ENCODE data around the gene WTIP.
"Not testable (repeated sequence)": the region's sequence is repeated elsewhere in the genome, so short reads cannot be mapped to it uniquely, and the experiment has no call there.

Gene WTIP

DNA sequence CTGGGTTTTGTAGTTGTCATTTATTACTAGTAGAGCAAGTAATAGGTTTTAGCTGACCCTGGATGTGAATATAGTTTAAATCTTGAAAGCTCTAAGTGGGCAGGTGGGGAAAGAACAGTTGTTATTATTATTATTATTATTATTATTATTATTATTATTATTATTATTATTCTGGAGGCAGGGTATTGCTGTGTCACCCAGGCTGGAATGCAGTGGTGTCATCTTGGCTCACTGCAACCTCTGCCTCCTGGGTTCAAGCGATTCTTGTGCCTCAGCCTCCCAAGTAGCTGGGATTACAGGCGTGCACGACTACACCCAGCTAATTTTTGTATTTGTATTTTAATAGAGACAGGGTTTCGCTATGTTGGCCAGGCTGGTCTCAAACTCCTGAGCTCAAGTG, 3.1 kb upstream of the WTIP start:
- DNase-seq (ENCODE audit: low read depth in 2 of 2), result not testable (repeated sequence)

DNA sequence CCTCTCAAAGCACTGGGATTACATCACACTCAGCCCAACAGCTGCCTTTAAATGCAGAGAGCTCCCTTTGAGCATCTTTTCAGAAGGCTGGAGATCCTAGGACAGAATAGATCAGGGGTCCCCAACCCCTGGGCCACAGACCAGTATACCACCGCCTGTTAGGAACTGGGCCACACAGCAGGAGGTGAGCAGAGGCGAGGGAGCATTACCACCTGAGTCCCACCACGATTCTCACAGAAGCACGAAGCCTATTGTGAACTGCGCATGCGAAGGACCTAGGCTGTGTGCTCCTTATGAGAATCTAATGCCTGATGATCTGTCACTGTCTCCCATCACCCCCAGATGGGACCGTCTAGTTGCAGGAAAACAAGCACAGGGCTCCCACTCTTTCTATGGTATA, 2.2 kb upstream of the WTIP start:
- DNase-seq (ENCODE audit: low read depth in 2 of 2), result no peak

- no peak for DNase-seq (ENCODE audit: low read depth in 2 of 2)
These were observed 1.1 kb upstream of the WTIP start for GRCh38 chr19:34480491-34480890.

DNA sequence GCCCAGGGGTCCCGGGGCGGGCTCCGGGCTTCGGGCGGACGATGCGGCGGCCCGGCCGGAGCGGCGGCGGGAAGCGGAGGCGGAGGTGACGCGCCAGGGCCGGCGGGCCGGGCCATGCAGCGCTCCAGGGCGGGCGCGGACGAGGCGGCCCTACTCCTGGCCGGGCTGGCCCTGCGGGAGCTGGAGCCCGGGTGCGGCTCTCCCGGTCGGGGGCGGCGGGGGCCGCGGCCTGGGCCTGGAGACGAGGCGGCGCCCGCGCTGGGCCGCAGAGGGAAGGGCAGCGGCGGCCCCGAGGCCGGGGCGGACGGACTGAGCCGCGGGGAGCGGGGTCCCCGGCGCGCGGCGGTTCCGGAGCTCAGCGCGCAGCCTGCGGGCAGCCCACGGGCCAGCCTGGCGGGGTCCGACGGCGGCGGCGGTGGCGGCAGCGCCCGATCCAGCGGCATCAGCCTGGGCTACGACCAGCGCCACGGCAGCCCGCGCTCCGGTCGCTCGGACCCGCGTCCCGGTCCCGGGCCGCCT, 362 bp downstream of the WTIP start:
- no peak for DNase-seq (ENCODE audit: low read depth in 2 of 2)

DNA sequence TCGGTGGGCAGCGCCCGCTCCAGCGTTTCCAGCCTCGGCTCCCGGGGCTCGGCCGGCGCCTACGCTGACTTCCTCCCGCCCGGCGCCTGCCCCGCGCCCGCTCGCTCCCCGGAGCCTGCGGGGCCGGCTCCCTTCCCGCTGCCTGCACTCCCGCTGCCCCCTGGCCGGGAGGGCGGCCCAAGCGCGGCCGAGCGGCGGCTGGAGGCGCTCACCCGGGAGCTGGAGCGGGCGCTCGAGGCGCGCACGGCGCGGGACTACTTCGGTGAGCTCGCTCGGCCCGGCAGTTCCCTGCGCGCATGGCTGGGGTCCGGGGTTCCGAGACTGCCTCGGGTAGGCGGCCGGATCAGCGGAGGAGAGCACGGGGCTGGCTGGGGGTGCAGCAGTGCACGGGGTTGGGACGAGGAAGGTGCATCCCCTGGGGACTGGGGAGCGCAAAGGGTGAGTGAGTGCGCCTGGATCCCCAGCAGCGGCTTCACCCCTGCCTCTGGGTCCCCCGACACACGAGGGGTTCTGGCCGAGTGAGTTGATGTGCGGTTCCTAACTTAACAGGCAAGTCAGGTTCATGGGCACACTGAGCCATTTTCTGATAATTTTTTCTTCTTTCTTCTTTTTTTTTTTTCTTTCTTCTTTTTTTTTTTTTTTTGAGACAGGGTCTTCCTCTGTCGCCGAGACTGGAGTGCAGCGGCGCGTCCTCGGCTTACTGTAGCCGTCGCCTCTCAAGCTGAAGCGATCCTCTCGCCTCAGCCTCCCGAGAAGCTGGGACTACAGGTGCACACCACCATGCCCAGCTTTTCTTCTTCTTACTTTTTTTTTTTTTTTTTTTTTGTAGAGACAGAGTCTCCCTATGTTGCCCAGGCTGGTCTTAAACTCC, 1.1 kb downstream of the WTIP start:
- no peak for DNase-seq (ENCODE audit: low read depth in 2 of 2)

- DNase-seq (ENCODE audit: low read depth in 2 of 2), result no peak
These were observed 2.8 kb downstream of the WTIP start for GRCh38 chr19:34484328-34484727.

DNA sequence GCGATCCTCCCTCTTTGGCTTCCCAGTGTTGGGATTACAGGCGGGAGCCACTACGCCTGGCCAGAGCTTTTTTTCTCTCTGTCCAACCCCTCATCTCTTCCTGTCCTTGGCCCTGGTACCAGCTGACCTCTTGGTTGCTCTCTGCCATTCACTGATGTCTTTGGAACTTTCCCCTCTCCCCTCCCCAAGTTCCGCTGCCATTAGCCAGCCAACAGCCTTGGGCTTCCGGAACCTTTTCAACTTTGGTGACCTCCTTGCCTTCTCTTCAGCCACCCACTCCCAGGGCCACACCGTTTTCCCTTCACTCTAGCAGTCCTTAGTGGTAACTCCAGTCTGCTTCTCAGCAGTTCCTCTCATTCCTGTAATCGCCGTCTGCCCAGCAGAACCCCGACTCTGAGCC, 4.3 kb downstream of the WTIP start:
- DNase-seq (ENCODE audit: low read depth in 2 of 2), result no peak

GRCh38 chr19:34487651-34488051, 6.1 kb downstream of the WTIP start:
- no peak for DNase-seq (ENCODE audit: low read depth in 2 of 2)

DNA sequence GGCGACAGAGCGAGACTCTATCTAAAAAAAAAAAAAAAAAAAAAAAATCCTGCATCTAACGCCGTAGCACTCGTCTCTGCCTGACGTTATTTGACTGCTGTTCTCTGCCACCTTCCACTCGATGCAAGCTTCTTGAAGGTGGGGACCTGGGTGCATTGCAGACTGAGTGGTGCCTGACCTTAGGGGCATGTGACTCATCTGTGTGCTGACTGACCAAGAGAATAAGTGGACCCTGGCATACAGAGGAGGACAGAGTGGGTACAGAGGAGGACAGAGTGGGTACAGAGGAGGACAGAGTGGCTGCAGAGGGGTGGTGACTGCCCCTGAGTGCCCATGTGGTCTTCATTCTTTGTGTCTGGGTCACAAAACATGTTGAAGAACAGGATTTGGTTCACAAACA, 7.6 kb downstream of the WTIP start:
- no peak for DNase-seq (ENCODE audit: low read depth in 2 of 2)

DNA sequence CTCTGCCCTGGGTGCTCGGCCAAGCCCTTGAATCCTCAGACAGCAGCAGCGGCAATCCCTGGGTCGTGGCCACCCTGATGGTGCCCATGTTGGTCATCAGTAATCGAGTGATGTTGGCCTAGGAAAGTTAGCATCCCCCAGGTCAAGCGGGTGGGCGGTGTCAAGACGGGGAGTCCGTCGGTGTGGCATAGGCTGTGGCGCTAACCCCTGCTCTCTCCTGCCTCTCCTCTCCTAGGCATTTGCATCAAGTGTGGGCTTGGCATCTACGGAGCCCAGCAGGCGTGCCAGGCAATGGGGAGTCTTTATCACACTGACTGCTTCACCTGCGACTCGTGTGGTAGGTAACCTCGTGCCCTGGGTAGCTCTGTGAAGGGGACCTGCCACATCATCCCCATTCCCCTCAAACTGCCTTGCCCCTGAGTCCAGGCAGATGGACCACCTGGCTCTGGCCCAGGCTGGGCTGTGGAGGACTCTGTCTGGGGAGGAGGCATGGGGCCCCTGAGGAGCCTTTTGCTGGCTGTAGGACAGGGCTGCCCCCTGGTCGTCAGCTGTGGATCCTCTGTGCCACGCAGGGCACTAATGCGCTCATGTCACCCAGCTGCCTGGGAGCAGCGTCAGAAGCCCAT, 8.7 kb downstream of the WTIP start:
- DNase-seq (ENCODE audit: low read depth in 2 of 2), result no peak

DNA sequence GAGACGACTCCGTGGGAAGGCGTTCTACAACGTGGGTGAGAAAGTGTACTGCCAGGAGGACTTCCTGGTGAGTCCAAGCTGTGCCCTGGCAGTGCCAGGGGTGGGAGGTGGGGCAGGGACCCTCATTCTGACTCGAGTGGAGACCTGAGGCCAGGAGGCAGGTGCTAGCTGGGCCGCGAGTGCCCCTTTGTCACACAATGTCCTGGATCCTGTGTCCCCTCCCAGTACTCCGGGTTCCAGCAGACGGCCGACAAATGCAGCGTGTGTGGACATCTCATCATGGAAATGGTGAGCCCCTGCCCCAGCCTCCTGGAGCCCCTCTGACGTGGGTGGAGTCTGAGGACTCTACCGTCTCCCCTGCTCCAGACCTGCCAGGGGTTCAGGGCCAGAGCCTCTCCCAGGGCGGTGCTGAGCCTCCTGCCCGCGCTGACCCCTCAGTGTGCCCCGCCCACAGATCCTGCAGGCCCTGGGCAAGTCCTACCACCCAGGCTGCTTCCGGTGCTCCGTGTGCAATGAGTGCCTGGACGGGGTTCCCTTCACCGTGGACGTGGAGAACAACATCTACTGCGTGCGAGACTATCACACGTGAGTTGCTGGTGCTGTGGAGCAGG, 11.6 kb downstream of the WTIP start:
- no peak for DNase-seq (ENCODE audit: low read depth in 2 of 2)

- DNase-seq (ENCODE audit: low read depth in 2 of 2), result no peak
These were observed 12.1 kb downstream of the WTIP start for GRCh38 chr19:34493649-34494044.

DNA sequence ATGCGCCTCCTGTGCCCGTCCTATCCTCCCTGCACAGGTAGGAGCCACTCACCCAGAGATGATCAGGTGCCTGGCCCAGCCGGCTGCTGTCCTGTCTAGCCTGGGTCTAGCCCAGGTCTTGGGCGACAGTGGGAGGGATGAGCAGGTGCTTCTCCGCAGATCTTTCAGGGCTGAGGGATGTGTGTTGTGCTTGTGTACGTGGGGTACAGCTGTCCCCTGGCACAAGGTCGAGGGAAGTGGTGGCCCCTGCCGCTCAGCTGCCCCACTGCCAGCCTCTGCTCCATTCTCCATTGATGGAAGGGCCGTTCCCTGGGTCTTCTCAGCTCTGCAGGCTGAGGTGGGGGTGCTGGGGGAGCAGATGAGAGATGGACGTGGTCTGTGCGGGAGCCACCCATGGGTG, 13.0 kb downstream of the WTIP start:
- DNase-seq (ENCODE audit: low read depth in 2 of 2), result no peak

DNA sequence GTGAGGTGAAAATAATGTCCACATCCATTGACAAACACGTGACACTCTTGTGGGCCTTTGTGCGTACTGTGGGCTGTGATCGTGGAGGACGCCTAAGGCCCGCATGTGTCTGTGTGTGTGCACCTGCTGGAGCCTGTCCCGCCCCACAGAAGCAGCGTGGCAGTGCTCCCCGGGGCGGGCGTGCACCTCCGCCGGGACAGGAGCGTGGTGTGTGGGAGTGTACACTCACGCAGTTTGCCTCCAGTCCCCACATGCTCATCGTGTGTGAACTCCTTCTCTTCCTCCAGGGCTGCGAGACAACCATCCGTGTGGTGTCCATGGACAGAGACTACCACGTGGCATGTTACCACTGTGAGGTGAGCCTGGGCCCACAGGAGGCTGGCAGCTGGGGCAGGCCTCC, 13.9 kb downstream of the WTIP start:
- DNase-seq (ENCODE audit: low read depth in 2 of 2), result no peak

DNA sequence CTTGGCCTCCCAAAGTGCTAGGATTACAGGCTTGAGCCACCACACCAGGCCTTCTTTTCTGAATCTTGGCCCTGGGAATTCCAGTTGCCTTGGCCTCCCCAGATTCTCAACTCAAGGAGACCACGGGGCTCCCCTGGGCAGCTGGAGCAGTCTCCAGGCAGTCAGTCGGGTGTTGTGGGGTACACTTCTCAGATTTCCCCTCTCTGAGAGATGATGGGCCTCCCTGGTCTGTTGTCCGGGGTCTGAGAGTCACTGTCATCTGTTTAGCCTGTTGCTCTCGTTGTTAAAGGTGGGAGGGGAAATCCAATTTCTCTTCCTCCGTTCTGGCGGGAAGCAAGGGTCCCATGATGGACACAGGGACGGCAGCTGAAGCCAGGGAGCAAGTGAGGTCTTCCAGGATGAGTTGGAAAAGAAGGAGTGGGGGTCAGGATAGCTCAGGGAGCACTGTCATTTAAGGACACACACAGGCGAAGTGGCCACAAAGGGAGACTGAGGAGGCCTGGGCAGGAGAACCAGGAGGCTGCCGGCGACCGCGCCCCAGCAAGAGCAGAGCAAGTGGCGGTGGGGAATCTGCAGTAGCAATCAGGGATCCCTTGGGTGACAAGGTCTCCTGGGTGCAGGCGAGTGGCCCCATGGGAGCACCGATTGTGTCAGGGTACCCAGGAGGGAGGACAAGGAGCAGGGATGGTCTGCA, 15.7 kb downstream of the WTIP start:
- no peak for DNase-seq (ENCODE audit: low read depth in 2 of 2)

DNA sequence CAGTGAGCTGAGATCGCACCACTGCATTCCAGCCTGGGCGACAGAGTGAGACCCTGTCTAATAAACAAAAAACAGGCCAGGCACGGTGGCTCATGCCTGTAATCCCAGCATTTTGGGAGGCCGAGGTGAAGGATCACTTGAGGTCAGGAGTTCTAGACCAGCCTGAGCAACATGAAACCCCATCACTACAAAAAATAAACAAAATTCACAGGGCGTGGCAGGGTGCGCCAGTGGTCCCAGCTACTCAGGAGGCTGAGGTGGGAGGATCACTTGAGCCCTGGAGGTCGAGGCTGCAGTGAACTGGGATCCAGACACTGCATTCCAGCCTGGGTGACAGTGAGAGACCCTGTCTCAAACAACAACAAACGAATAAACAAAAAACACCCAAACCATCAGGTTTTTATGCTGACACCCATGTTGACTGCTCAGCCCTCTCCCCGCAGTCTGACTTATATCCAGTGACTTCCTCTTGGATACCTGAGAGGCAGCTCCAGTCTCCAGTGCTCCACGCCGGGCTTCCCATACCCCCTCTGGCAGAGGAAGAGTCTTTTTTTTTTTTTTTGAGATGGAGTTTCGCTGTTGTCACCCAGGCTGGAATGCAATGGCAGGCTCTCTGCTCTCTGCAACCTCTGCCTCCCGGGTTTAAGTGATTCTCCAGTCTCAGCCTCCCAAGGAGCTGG, 17.7 kb downstream of the WTIP start:
- no peak for DNase-seq (ENCODE audit: low read depth in 2 of 2)

DNA sequence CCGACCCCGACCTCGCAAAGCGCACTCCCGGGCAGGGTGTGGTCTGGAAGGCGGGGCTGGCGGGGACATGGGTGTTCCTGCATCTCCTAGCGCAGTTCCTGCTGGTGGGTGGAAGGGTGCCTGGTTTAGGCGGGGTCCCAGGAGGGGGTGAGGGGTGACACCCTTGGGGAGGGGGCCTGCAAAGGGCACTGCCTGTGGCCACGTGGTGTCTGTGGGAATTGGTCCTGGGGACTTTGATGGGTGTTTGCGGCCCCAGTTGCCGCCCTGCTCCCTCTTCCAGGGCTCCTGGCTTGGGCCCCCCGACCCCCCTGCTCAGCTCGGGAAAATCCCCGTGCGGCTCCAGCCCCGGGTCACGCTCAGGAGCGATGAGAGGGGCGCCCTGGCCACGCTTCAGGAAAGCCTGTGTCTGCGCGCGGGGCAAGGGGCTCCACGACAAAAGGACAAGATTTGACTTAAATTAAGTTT, 19.1 kb downstream of the WTIP start:
- no peak for DNase-seq (ENCODE audit: low read depth in 2 of 2)

- DNase-seq (ENCODE audit: low read depth in 2 of 2), result peak; percentile 84 to 92
These were observed 20.1 kb downstream of the WTIP start for GRCh38 chr19:34501339-34502320.

- DNase-seq (ENCODE audit: low read depth in 2 of 2), result no peak
These were observed 21.2 kb downstream of the WTIP start for GRCh38 chr19:34502582-34503411.

Data from stimulated activated CD4-positive, alpha-beta T cell treated with anti-CD3 and anti-CD28 coated beads, Interleukin-4, amount 100 ng/mL, for 48 hours (primary cell).